H54 (cell line): Measurements from ENCODE around the gene DDRGK1.

Source experiments
- DNase-seq: peaks from one replicate; pipeline ENCODE4 v3.0.0; 2011; ENCODE audit warnings: low spot score, mixed read lengths; ENCODE audit not compliant: insufficient read length
- FAIRE-seq: peaks from 3 replicates; lab custom pipeline; 2011; peaks lifted over from hg19 to GRCh38; lab: Jason Lieb, UNC
- POLR2A ChIP-seq: IDR thresholded peaks from 2 replicates; pipeline ENCODE4 v1.6.1; 2011; ENCODE audit warnings: low read depth, mild to moderate bottlenecking, low read length

Gene DDRGK1

GRCh38 chr20:3204124-3204794 is at the start of gene DDRGK1:
DDRGK1 (minus strand) TSS chr20:3204682; CDS start chr20:3204627, 55 bp downstream.
- peak; percentile 63; the same call in 1 of the 2 replicates for TF ChIP-seq POLR2A
- DNase-seq (peak; percentile 94), FAIRE-seq (no peak)

- DNase-seq (peak; percentile 44), FAIRE-seq (no peak)
- no peak for TF ChIP-seq POLR2A
Measured at GRCh38 chr20:3251806-3252205, 47.3 kb upstream of the DDRGK1 start.

GRCh38 chr20:3250091-3250504 is 45.6 kb upstream of the DDRGK1 start:
- FAIRE-seq: no peak
- no peak for DNase-seq
- no peak for TF ChIP-seq POLR2A

DNA sequence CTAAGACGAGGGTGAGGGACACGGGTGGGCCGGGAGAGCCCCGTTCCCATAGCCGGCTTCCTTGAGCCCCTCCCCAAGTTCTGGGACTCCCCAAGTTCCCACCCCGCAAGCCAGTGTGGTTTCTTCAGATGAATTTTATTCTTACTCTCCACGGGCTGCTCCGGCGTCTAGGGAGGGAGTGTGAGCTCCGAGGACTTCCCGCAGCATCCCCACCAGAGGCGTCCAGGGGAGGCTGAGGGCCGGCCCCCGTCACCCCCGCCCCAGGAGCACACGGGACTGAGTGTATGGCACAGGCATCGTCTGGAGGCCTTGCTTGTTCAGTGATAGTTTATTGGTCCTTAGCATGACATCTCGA is 44.5 kb upstream of the DDRGK1 start:
- no peak for TF ChIP-seq POLR2A
- FAIRE-seq: no peak
- DNase-seq: no peak

DNA sequence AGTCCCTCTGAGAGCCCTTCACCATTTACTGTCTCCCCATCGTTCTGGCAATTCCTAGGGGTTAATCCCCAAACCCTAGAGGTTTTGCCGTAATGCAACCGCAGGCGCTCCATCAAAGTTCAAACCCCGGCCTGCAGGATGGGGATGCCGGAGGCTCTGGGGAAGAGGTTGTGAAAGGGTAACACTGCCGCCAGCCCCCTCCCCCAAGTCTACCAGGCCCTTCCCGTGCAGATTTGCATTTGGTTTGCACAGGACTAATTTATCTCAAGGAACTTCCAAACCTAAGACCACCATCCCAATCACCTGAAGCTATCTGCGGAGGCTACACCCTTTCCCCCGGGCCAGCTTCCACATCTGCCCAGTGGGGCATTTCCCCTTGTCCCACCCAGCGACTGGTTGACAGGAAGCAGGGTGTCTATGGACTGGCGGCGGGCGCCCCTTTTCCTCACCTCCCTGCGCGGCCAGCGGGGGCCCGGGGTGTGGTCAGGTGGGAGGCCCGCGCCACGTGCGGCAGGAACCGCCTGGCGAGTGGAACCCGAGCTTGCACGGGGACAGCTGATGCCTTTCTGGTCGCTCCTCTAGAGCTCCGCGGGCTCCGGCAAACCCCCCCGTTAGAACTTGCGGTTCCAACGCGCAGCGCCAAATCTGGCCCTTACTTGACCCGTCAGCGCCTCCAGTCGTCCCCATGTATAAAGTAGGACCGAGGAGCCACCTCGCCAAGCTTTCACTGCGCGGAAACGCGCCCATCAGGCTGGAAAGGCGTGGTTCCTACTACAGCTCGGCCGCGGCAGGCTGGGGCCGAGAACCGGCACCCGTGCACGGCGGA is 43.9 kb upstream of the DDRGK1 start:
- FAIRE-seq (no peak), DNase-seq (no peak)
- no peak for TF ChIP-seq POLR2A

DNA sequence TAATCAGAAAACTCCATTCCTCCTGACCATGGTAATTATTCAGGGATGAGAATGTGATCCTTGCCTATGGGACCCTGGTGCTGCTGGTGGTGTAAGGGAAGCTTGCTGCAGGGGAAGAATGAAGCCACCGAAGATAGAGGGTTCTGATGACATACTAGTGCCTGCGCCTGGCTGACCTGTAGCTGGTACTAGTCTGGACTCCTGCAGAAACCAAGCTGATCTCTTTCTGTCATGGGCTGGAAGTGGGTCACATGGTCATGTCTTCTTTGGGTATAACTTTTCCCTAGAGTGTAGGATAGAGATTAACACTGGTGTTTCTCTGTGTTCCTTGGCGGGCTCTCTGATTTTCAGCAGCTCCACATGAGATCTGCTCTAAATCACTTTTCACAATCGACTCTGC is 43.2 kb upstream of the DDRGK1 start:
- no peak for DNase-seq
- no peak for FAIRE-seq
- TF ChIP-seq POLR2A: no peak

- no peak for DNase-seq
- TF ChIP-seq POLR2A: no peak
- FAIRE-seq: no peak
Measured at GRCh38 chr20:3246682-3247081, 42.2 kb upstream of the DDRGK1 start.

GRCh38 chr20:3245711-3246110 is 41.2 kb upstream of the DDRGK1 start:
- FAIRE-seq (no peak), DNase-seq (no peak)
- TF ChIP-seq POLR2A: no peak

GRCh38 chr20:3245156-3245555 is 40.7 kb upstream of the DDRGK1 start:
- no peak for TF ChIP-seq POLR2A
- DNase-seq: no peak
- FAIRE-seq: no peak

- no peak for FAIRE-seq
- no peak for DNase-seq
- TF ChIP-seq POLR2A: no peak
Measured at GRCh38 chr20:3244613-3245012, 40.1 kb upstream of the DDRGK1 start.

GRCh38 chr20:3243718-3244358 is 39.4 kb upstream of the DDRGK1 start:
- no peak for FAIRE-seq
- no peak for TF ChIP-seq POLR2A
- DNase-seq: no peak

GRCh38 chr20:3242172-3242692 is 37.8 kb upstream of the DDRGK1 start:
- FAIRE-seq (no peak), DNase-seq (no peak)
- no peak for TF ChIP-seq POLR2A

- FAIRE-seq (no peak), DNase-seq (no peak)
- TF ChIP-seq POLR2A: no peak
Measured at GRCh38 chr20:3240776-3241363, 36.4 kb upstream of the DDRGK1 start.
